CD14-positive monocyte (primary cell): ENCODE results near the gene GAL. TPM values are rescaled to one million over a fixed set of nuclear protein-coding genes. Genes with fewer than 3 reads are reported as not detected.

Experiments
- DNase-seq, 3 donors: peaks; one replicate each; pipeline ENCODE4 v3.0.0-alpha.2; 2011 to 2022
- H2AFZ ChIP-seq: 2 replicates; pipeline ENCODE4 v1.6.0; 2012; ENCODE audit warnings: mild to moderate bottlenecking, low read depth, low read length, inconsistent platforms; ENCODE audit not compliant: insufficient read depth, poor library complexity, severe bottlenecking
- H3K27ac ChIP-seq, 2 donors: 1 replicate in 1 of 2; 2 replicates in 1 of 2; pipeline ENCODE4 v1.5.1; 2012 to 2013; ENCODE audit warnings: low read length in 2 of 2, control low read depth in 1 of 2, inconsistent platforms in 1 of 2, low read depth in 1 of 2, mild to moderate bottlenecking in 1 of 2
- H3K27me3 ChIP-seq, 2 donors: one replicate each; pipeline versions ENCODE4 v1.6.0 to v1.6.1; 2011 to 2013; ENCODE audit warnings: low read length in 2 of 2; ENCODE audit not compliant: control insufficient read depth in 2 of 2, insufficient read depth in 2 of 2
- H3K36me3 ChIP-seq, 2 donors: replicated peaks in 1 of 2; 1 replicate in 1 of 2; 2 replicates in 1 of 2; pipeline versions ENCODE4 v1.5.1 to v1.6.1; 2012 to 2013; ENCODE audit warnings: low read length in 2 of 2, control low read depth in 1 of 2, inconsistent platforms in 1 of 2, mild to moderate bottlenecking in 1 of 2; ENCODE audit not compliant: insufficient read depth in 2 of 2, control insufficient read depth in 1 of 2
- H3K4me1 ChIP-seq, 2 donors: 1 replicate in 1 of 2; 2 replicates in 1 of 2; pipeline versions ENCODE4 v1.5.1 to v1.6.1; 2012 to 2013; ENCODE audit warnings: low read length in 2 of 2, control low read depth in 1 of 2, inconsistent platforms in 1 of 2, mild to moderate bottlenecking in 1 of 2, moderate library complexity in 1 of 2; ENCODE audit not compliant: insufficient read depth in 2 of 2, control insufficient read depth in 1 of 2
- H3K4me2 ChIP-seq: replicated peaks from 2 replicates; pipeline ENCODE3; 2012; ENCODE audit warnings: low read length, moderate library complexity, mild to moderate bottlenecking; ENCODE audit not compliant: poor library complexity, severe bottlenecking; ENCODE audit errors: extremely low read depth
- H3K4me3 ChIP-seq, 3 experiments: fragments of 200-600 bp in 1 of 3; sonication (generic) in 1 of 3; replicated peaks in 1 of 3; 1 replicate in 2 of 3; 2 replicates in 1 of 3; pipeline ENCODE4 v1.5.1; 2011 to 2013; ENCODE audit warnings: low read length in 3 of 3, mild to moderate bottlenecking in 3 of 3, control low read depth in 2 of 3, low read depth in 2 of 3, inconsistent platforms in 1 of 3, moderate library complexity in 1 of 3
- H3K79me2 ChIP-seq: 2 replicates; pipeline ENCODE4 v1.6.0; 2012; ENCODE audit warnings: mild to moderate bottlenecking, control low read depth, inconsistent platforms, low read length, moderate library complexity; ENCODE audit not compliant: insufficient read depth
- H3K9ac ChIP-seq: 2 replicates; pipeline ENCODE4 v1.6.0; 2017; ENCODE audit warnings: low read length, mild to moderate bottlenecking; ENCODE audit not compliant: insufficient read depth, poor library complexity, severe bottlenecking
- H3K9me3 ChIP-seq, 2 donors: replicated peaks in 1 of 2; 1 replicate in 1 of 2; 2 replicates in 1 of 2; pipeline versions ENCODE4 v1.5.1 to v1.6.1; 2012 to 2013; ENCODE audit warnings: low read length in 2 of 2, control low read depth in 1 of 2; ENCODE audit not compliant: control insufficient read depth in 1 of 2, insufficient read depth in 1 of 2
- H4K20me1 ChIP-seq: 2 replicates; pipeline ENCODE4 v1.6.0; 2012; ENCODE audit warnings: mild to moderate bottlenecking, low read length, control low read depth, moderate library complexity; ENCODE audit not compliant: insufficient read depth
- H3K27ac Mint-ChIP-seq, 7 donors: one replicate each; pipeline ENCODE4 v1.8.0; 2020; ENCODE audit warnings: mild to moderate bottlenecking in 7 of 7, mixed read lengths in 7 of 7, moderate library complexity in 6 of 7, inconsistent platforms in 2 of 7
- H3K27me3 Mint-ChIP-seq, 3 donors: one replicate each; pipeline ENCODE4 v1.8.0; 2021 to 2022; ENCODE audit warnings: low read depth in 3 of 3, mild to moderate bottlenecking in 3 of 3, mixed read lengths in 3 of 3, moderate library complexity in 3 of 3, inconsistent platforms in 1 of 3
- H3K36me3 Mint-ChIP-seq, 2 donors: one replicate each; pipeline ENCODE4 v1.8.0; 2020; ENCODE audit warnings: mixed read lengths in 2 of 2, inconsistent platforms in 1 of 2, mild to moderate bottlenecking in 1 of 2
- H3K4me1 Mint-ChIP-seq: one replicate; pipeline ENCODE4 v1.8.0; 2020; ENCODE audit warnings: mild to moderate bottlenecking, mixed read lengths
- H3K4me3 Mint-ChIP-seq, 2 donors: one replicate each; pipeline ENCODE4 v1.8.0; 2020; ENCODE audit warnings: mild to moderate bottlenecking in 2 of 2, mixed read lengths in 2 of 2, moderate library complexity in 1 of 2
- H3K9me3 Mint-ChIP-seq, 7 donors: one replicate each; pipeline ENCODE4 v1.8.0; 2020 to 2022; ENCODE audit warnings: mixed read lengths in 7 of 7, mild to moderate bottlenecking in 6 of 7, moderate library complexity in 6 of 7, inconsistent platforms in 2 of 7
- WGBS: methylation state at CpG from one replicate; pipeline ENCODE4 v1.1.5; 2013; ENCODE audit warnings: missing lambda C conversion rate; ENCODE audit not compliant: insufficient coverage; 5-methylcytosine and 5-hydroxymethylcytosine counted together
- intact Hi-C, 2 donors: fragments of 100-400 bp; cut with micrococcal nuclease; formaldehyde crosslinking; loops; one replicate each; pipeline versions ENCODE4 v1.15.0 to v1.15.1; 2023
- polyA plus RNA-seq, 3 donors: library from polyadenylated mRNA; depleted of rRNA in 1 of 3; unstranded in 2 of 3; stranded (reverse) in 1 of 3; fragments of 300-500 nt in 2 of 3; fragments of >200 nt in 1 of 3; fragmentation: Illumina TruSeq in 2 of 3; gene quantifications; 1 replicate in 2 of 3; 2 replicates in 1 of 3; pipeline ENCODE4 v1.2.3, GENCODE V29; 2012 to 2021
- TF ChIP-seq, protein P1 (sequence below): fragments of 200-600 bp; IDR thresholded peaks from one replicate; pipeline ENCODE4 v1.8.0; 2022; ENCODE audit warnings: antibody characterized with exemption, mild to moderate bottlenecking

GAL gene
- polyA plus RNA-seq, 3 donors, result not detected

DNA sequence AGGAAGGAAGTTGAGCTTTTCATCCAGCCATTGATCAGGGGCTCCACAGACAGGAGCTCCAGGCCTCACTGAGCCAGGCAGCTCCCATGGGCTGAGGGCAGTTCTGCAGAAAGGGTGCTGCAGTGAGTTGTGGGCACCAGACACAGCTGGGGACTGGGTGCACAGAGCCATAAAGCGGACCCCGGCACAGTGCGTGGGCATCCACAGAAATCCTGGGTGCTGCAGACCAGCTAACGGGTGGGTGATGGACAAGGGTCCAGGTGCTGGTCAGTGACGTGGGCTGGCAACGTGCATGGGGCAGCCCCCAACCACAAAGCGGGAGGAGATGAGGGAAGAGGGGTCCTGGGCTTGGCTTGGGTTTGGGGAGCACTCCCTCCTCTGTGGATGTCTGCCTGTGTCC, 19.4 kb upstream of the GAL start:
- WGBS, result 100% methylated on average over 4 of the region's 7 CpGs
- no peak for DNase-seq

DNA sequence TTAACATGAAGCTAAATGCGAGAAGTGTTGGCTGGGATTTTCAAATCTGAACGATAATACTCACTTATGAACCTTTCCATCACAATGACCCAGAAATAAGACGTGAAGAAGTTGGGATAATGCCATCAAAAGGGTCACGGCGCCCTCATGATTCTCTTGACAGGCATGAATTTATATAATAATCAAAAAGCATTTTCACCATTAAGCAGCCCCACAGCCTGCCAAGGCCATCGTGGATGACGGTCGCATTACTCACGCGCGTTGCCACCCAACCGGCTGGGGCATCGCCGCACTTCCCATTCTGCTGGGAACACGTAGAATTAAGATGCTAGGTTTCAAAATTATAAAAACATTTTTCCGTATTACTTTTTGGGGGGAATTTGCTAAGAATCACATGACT, 18.9 kb upstream of the GAL start:
- H3K36me3 ChIP-seq, result no peaks in the 10 kb centered on the region
- Mint-ChIP-seq H3K36me3 (no peaks in the 10 kb centered on the region), H3K4me3 (no peak overlapping the region), H3K9me3 (peaks cover 0 to 11% (median 0%) of the 10 kb centered on the region in 7 donors), H3K27me3 (peaks cover 0 to 12% (median 9%) of the 10 kb centered on the region in 3 donors), H3K27ac (no peak overlapping the region), H3K4me1 (no peaks in the 10 kb centered on the region)
- H3K9ac ChIP-seq, result no peak overlapping the region
- H4K20me1 ChIP-seq, result no peaks in the 10 kb centered on the region
- no peak for DNase-seq
- no peak overlapping the region for H3K4me2 ChIP-seq
- no peak overlapping the region for H2AFZ ChIP-seq
- no peaks in the 10 kb centered on the region for H3K79me2 ChIP-seq
- intact Hi-C loops, result no loop called here
- H3K9me3 ChIP-seq, result no peaks in the 10 kb centered on the region
- H3K4me3 ChIP-seq, result no peak overlapping the region
- no peaks in the 10 kb centered on the region for H3K27me3 ChIP-seq
- H3K4me1 ChIP-seq, result no peaks in the 10 kb centered on the region
- 100% methylated on average over 1 of the region's 16 CpGs for whole genome bisulfite sequencing
- H3K27ac ChIP-seq, result no peak overlapping the region
- TF ChIP-seq, protein P1, sequence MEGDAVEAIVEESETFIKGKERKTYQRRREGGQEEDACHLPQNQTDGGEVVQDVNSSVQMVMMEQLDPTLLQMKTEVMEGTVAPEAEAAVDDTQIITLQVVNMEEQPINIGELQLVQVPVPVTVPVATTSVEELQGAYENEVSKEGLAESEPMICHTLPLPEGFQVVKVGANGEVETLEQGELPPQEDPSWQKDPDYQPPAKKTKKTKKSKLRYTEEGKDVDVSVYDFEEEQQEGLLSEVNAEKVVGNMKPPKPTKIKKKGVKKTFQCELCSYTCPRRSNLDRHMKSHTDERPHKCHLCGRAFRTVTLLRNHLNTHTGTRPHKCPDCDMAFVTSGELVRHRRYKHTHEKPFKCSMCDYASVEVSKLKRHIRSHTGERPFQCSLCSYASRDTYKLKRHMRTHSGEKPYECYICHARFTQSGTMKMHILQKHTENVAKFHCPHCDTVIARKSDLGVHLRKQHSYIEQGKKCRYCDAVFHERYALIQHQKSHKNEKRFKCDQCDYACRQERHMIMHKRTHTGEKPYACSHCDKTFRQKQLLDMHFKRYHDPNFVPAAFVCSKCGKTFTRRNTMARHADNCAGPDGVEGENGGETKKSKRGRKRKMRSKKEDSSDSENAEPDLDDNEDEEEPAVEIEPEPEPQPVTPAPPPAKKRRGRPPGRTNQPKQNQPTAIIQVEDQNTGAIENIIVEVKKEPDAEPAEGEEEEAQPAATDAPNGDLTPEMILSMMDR, result no peak

More for the DNA sequence above, 19.4 kb upstream of the GAL start:
- H3K9ac ChIP-seq, result no peak overlapping the region
- H3K79me2 ChIP-seq, result no peaks in the 10 kb centered on the region
- H3K4me1 Mint-ChIP-seq, result no peaks in the 10 kb centered on the region
- H2AFZ ChIP-seq, result no peak overlapping the region
- intact Hi-C loops, result no loop called here
- no peak overlapping the region for H3K4me3 ChIP-seq
- no peak overlapping the region for H3K4me2 ChIP-seq
- peaks cover 0 to 12% (median 9%) of the 10 kb centered on the region in 3 donors for H3K27me3 Mint-ChIP-seq
- H3K27ac Mint-ChIP-seq, result peak overlapping the region in 1 of 7 donors; percentile 44
- peaks cover 0 to 11% (median 0%) of the 10 kb centered on the region in 7 donors for H3K9me3 Mint-ChIP-seq
- no peak overlapping the region for H3K4me3 Mint-ChIP-seq
- no peaks in the 10 kb centered on the region for H4K20me1 ChIP-seq
- H3K4me1 ChIP-seq, result no peaks in the 10 kb centered on the region
- no peaks in the 10 kb centered on the region for H3K36me3 Mint-ChIP-seq
- H3K27ac ChIP-seq, result no peak overlapping the region
- no peaks in the 10 kb centered on the region for H3K36me3 ChIP-seq
- H3K27me3 ChIP-seq, result no peaks in the 10 kb centered on the region
- TF ChIP-seq, protein P1, result no peak
- no peaks in the 10 kb centered on the region for H3K9me3 ChIP-seq
